ENCODE results near the gene TOP3A. TPM values are rescaled to one million over a fixed set of nuclear protein-coding genes. Genes with fewer than 3 reads are reported as not detected.
A peak's percentile ranks its signal among the peaks of the same experiment; 100 is the strongest.

The TOP3A gene
- total and polyA plus RNA-seq, 2 of the 4 experiments (the other 2 are of a cell fraction): 13.4 to 21.3 TPM

GRCh38 chr17:18228176-18228682 lies 86.6 kb downstream of the TOP3A start:
- no peak overlapping the region for H2AFZ ChIP-seq (replicated peaks; ENCODE audit: low read length, poor library complexity)
- peaks cover 14% of the 10 kb centered on the region for H3K9me1 ChIP-seq (ENCODE audit: insufficient read depth, low read length)
- no peak overlapping the region for H4K8ac ChIP-seq (ENCODE audit: low read depth in 2 of 2, low read length in 2 of 2)
- H3K36me3 ChIP-seq (ENCODE audit: control insufficient read depth, insufficient read depth, low read length): peaks cover 13% of the 10 kb centered on the region; the same call in 1 of the 2 replicates
- no peak overlapping the region for H3K9ac ChIP-seq (ENCODE audit: low read depth, low read length)
- ChIA-PET CTCF (no interaction called here), POLR2A (ENCODE audit: unreplicated experiment) (no interaction called here)
- H2AK5ac ChIP-seq (ENCODE audit: low read depth, low read length): no peak overlapping the region
- peak overlapping the region; percentile 19 for H2AK9ac ChIP-seq (replicated peaks; ENCODE audit: low read depth, low read length, poor library complexity)
- WGBS, 2 experiments (ENCODE audit: extremely low coverage in 2 of 2, insufficient read length in 1 of 2): 88% methylated on average over 4 of the region's 10 CpGs; no CpG with 5 or more reads in 1 of the 2 experiments
- no TSS peak for BruUV-seq (replicated peaks)
- no peaks in the 10 kb centered on the region for H3K27me3 ChIP-seq (ENCODE audit: control insufficient read depth, insufficient read depth, low read length)
- peaks cover 61% of the 10 kb centered on the region for H4K20me1 ChIP-seq (ENCODE audit: insufficient read depth, low read length)
- no peak overlapping the region for H4K5ac ChIP-seq (ENCODE audit: low read depth, low read length)
- no peak overlapping the region for H3K4ac ChIP-seq (ENCODE audit: low read depth, low read length)
- TF ChIP-seq NFE2L2 (IDR thresholded peaks at IDR 0.05; ENCODE audit: low read depth, low read length): no peak
- no peak for TF ChIP-seq RFX5 (IDR thresholded peaks at IDR 0.05; ENCODE audit: low read depth, low read length)
- TF ChIP-seq RAD21 (IDR thresholded peaks at IDR 0.05; ENCODE audit: low read length): no peak
- no peak for TF ChIP-seq CTCF (conservative IDR thresholded peaks at IDR 0.05; ENCODE audit: low read depth, low read length)
- TF ChIP-seq ELK1 (IDR thresholded peaks at IDR 0.05; ENCODE audit: borderline replicate concordance, low read depth, low read length): no peak
- no peak for TF ChIP-seq SMC3 (IDR thresholded peaks at IDR 0.05; ENCODE audit: low read depth, low read length)
- TF ChIP-seq RCOR1 (IDR thresholded peaks at IDR 0.05; ENCODE audit: insufficient replicate concordance, low read length): no peak
- TF ChIP-seq FOS (IDR thresholded peaks at IDR 0.05; ENCODE audit: low read depth, low read length): no peak
- no peak for TF ChIP-seq MAZ (IDR thresholded peaks at IDR 0.05; ENCODE audit: borderline replicate concordance, low read depth, low read length)
- TF ChIP-seq USF2 (IDR thresholded peaks at IDR 0.05; ENCODE audit: low read depth, low read length): no peak
- no peak for TF ChIP-seq BHLHE40 (IDR thresholded peaks at IDR 0.05; ENCODE audit: low read depth, low read length)
- TF ChIP-seq MAFK (IDR thresholded peaks at IDR 0.05; ENCODE audit: low read depth, low read length): no peak
- no peak for TF ChIP-seq CHD1 (IDR thresholded peaks at IDR 0.05; ENCODE audit: low read depth, low read length)
- no peak for TF ChIP-seq CEBPB (IDR thresholded peaks at IDR 0.05; ENCODE audit: low read depth, low read length)
- TF ChIP-seq MXI1 (IDR thresholded peaks at IDR 0.05; ENCODE audit: borderline replicate concordance, low read depth, low read length): no peak
- no peak for TF ChIP-seq POLR2A (IDR thresholded peaks at IDR 0.05; ENCODE audit: low read depth, low read length)
- H3K79me1 ChIP-seq (ENCODE audit: low read depth in 1 of 2, low read length in 2 of 2): peaks cover 16 to 71% of the 10 kb centered on the region in 2 experiments
- H3K23ac ChIP-seq (ENCODE audit: low read depth, low read length): no peak overlapping the region
- dilution Hi-C loops (cut with HindIII; ENCODE audit: low sequenced_read_pairs, unreplicated experiment) (no loop called here), in situ Hi-C loops (cut with MboI; ENCODE audit: low sequenced_read_pairs) (no loop called here), intact Hi-C loops (cut with micrococcal nuclease) (no loop called here)
- no peak overlapping the region for H3K18ac ChIP-seq (ENCODE audit: low read depth, low read length)
- H4K91ac ChIP-seq (ENCODE audit: insufficient read depth, low read depth, low read length): no peak overlapping the region
- no peak overlapping the region for H3K4me3 ChIP-seq (ENCODE audit: insufficient read depth, low read depth, low read length)
- H2BK5ac ChIP-seq (ENCODE audit: low read depth, low read length, poor library complexity, severe bottlenecking): no peak overlapping the region
- H3K27ac ChIP-seq (ENCODE audit: insufficient read depth, low read length): no peak overlapping the region
- H3K4me2 ChIP-seq (ENCODE audit: low read depth, low read length): no peak overlapping the region
- ATAC-seq (ENCODE audit: low read depth): no peak
- no peak overlapping the region for H2BK120ac ChIP-seq (ENCODE audit: low read depth, low read length)
- H3K14ac ChIP-seq (replicated peaks; ENCODE audit: low read depth, low read length): no peak overlapping the region
- no peak overlapping the region for H2BK15ac ChIP-seq (ENCODE audit: low read depth, low read length)
- H3K56ac ChIP-seq (ENCODE audit: extremely low read depth, insufficient read depth, low read length): no peak overlapping the region
- no peak overlapping the region for H2BK20ac ChIP-seq (ENCODE audit: low read depth, low read length)
- peaks cover 18% of the 10 kb centered on the region for H3K4me1 ChIP-seq (ENCODE audit: control insufficient read depth, insufficient read depth, low read length)
- no peak for DNase-seq
- no peaks in the 10 kb centered on the region for H3K9me3 ChIP-seq (ENCODE audit: control insufficient read depth, insufficient read depth, low read length)

Measured in IMR-90 (cell line).